DND-41 (cell line): ENCODE results near the gene ABCA13.

Experiments
- ATAC-seq: fragments of 200-7000 bp; cut with Tn5 transposase; 3 replicates; pipeline ENCODE4 v1.9.1; 2021; ENCODE audit warnings: low read depth; ENCODE audit not compliant: insufficient read depth
- DNase-seq: peaks from one replicate; pipeline ENCODE4 v3.0.0-alpha.2; 2020
- H2AFZ ChIP-seq: 2 replicates; pipeline ENCODE4 v1.6.0; 2012; ENCODE audit warnings: low read depth, low read length
- H3K27ac ChIP-seq: 2 replicates; pipeline ENCODE4 v1.5.1; 2012; ENCODE audit warnings: low read length, inconsistent platforms
- H3K27me3 ChIP-seq: fragments of 200-600 bp; sonication (generic); 2 replicates; pipeline ENCODE4 v1.6.0; 2012; ENCODE audit warnings: low read length, mild to moderate bottlenecking, inconsistent platforms; ENCODE audit not compliant: insufficient read depth, poor library complexity
- H3K36me3 ChIP-seq: 2 replicates; pipeline ENCODE4 v1.5.1; 2012; ENCODE audit warnings: low read length, inconsistent platforms; ENCODE audit not compliant: insufficient read depth
- H3K4me1 ChIP-seq: 2 replicates; pipeline ENCODE4 v1.5.1; 2012; ENCODE audit warnings: mild to moderate bottlenecking, low read length; ENCODE audit not compliant: insufficient read depth
- H3K4me2 ChIP-seq: 2 replicates; pipeline ENCODE4 v1.6.0; 2012; ENCODE audit warnings: mild to moderate bottlenecking, moderate library complexity, low read length, inconsistent platforms; ENCODE audit not compliant: insufficient read depth
- H3K4me3 ChIP-seq, 2 experiments: fragments of 200-600 bp in 1 of 2; shearing (Covaris generic) in 1 of 2; 2 replicates each; pipeline ENCODE4 v1.5.1; 2012 to 2016; ENCODE audit warnings: inconsistent platforms in 2 of 2, low read length in 2 of 2, mild to moderate bottlenecking in 2 of 2, low read depth in 1 of 2, moderate library complexity in 1 of 2
- H3K79me2 ChIP-seq: 2 replicates; pipeline ENCODE4 v1.6.0; 2012; ENCODE audit warnings: low read length, inconsistent platforms; ENCODE audit not compliant: insufficient read depth
- H3K9ac ChIP-seq: 2 replicates; pipeline ENCODE4 v1.6.0; 2012; ENCODE audit warnings: low read depth, mild to moderate bottlenecking, inconsistent platforms, low read length, moderate library complexity
- H3K9me3 ChIP-seq: 2 replicates; pipeline ENCODE4 v1.5.1; 2012; ENCODE audit warnings: low read length, moderate library complexity, mild to moderate bottlenecking, inconsistent platforms; ENCODE audit not compliant: insufficient read depth, severe bottlenecking
- H4K20me1 ChIP-seq: 2 replicates; pipeline ENCODE4 v1.6.0; 2012; ENCODE audit warnings: low read length; ENCODE audit not compliant: insufficient read depth
- EZH2 ChIP-seq: IDR thresholded peaks from 3 replicates; pipeline ENCODE4 v1.6.1; 2012; ENCODE audit warnings: borderline replicate concordance, low read depth, mild to moderate bottlenecking, moderate library complexity, low read length, inconsistent platforms; ENCODE audit not compliant: severe bottlenecking
- TF ChIP-seq, protein P1 (sequence below): IDR thresholded peaks from 2 replicates; pipeline ENCODE4 v1.5.1; 2012; ENCODE audit warnings: borderline replicate concordance, low read length, moderate library complexity, mild to moderate bottlenecking; ENCODE audit not compliant: poor library complexity, severe bottlenecking; ENCODE audit errors: extremely low read depth

The ABCA13 gene

GRCh38 chr7:48667407-48667806 is 496.1 kb downstream of the ABCA13 start:
- Histone ChIP-seq H3K36me3 (no peaks in the 10 kb centered on the region), H3K9ac (no peak overlapping the region), H3K4me1 (no peaks in the 10 kb centered on the region), H3K9me3 (no peaks in the 10 kb centered on the region), H3K79me2 (no peaks in the 10 kb centered on the region), H2AFZ (no peak overlapping the region), H3K4me2 (no peak overlapping the region), H4K20me1 (no peaks in the 10 kb centered on the region), H3K27me3 (no peaks in the 10 kb centered on the region), H3K27ac (no peak overlapping the region), H3K4me3 (no peak overlapping the region)
- no peak for TF ChIP-seq EZH2
- TF ChIP-seq, protein P1, sequence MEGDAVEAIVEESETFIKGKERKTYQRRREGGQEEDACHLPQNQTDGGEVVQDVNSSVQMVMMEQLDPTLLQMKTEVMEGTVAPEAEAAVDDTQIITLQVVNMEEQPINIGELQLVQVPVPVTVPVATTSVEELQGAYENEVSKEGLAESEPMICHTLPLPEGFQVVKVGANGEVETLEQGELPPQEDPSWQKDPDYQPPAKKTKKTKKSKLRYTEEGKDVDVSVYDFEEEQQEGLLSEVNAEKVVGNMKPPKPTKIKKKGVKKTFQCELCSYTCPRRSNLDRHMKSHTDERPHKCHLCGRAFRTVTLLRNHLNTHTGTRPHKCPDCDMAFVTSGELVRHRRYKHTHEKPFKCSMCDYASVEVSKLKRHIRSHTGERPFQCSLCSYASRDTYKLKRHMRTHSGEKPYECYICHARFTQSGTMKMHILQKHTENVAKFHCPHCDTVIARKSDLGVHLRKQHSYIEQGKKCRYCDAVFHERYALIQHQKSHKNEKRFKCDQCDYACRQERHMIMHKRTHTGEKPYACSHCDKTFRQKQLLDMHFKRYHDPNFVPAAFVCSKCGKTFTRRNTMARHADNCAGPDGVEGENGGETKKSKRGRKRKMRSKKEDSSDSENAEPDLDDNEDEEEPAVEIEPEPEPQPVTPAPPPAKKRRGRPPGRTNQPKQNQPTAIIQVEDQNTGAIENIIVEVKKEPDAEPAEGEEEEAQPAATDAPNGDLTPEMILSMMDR, result no peak
- ATAC-seq (no peak), DNase-seq (no peak)

DNA sequence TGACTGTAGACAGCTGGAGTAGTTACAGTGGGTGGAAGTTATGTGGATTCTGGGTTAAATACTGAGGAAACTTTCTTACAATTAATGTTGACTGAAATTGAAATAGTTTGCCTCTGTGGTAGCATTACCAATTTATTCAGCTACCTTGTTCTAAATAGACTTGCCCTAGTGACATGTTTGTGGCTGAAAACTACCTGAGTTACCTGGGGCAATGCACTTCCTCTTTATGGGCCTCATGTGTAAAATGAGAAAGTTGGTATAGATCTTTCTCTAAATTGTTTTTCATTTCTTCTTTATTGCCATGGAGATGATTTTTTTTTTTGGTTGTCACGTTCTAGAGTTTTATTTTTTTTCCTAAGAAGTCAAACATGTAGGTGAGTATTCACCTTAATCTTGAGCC is 500.4 kb downstream of the ABCA13 start:
- Histone ChIP-seq H3K27ac (no peak overlapping the region), H2AFZ (no peak overlapping the region), H3K36me3 (no peaks in the 10 kb centered on the region), H3K9me3 (no peaks in the 10 kb centered on the region), H4K20me1 (no peaks in the 10 kb centered on the region), H3K4me3 (no peak overlapping the region), H3K79me2 (no peaks in the 10 kb centered on the region), H3K4me2 (no peak overlapping the region), H3K4me1 (no peaks in the 10 kb centered on the region), H3K9ac (no peak overlapping the region), H3K27me3 (no peaks in the 10 kb centered on the region)
- TF ChIP-seq, protein P1, result no peak
- TF ChIP-seq EZH2, result no peak
- ATAC-seq (no peak), DNase-seq (no peak)

GRCh38 chr7:48681006-48681405 is 509.7 kb downstream of the ABCA13 start:
- no peak for ATAC-seq
- DNase-seq, result no peak
- H3K9me3 ChIP-seq, result no peaks in the 10 kb centered on the region
- no peak for TF ChIP-seq EZH2
- TF ChIP-seq, protein P1, result no peak
- no peaks in the 10 kb centered on the region for H3K36me3 ChIP-seq
- no peak overlapping the region for H3K27ac ChIP-seq
- H3K4me2 ChIP-seq, result no peak overlapping the region
- no peaks in the 10 kb centered on the region for H4K20me1 ChIP-seq
- H3K9ac ChIP-seq, result no peak overlapping the region
- no peaks in the 10 kb centered on the region for H3K79me2 ChIP-seq
- no peaks in the 10 kb centered on the region for H3K27me3 ChIP-seq
- H2AFZ ChIP-seq, result no peak overlapping the region
- no peaks in the 10 kb centered on the region for H3K4me1 ChIP-seq
- no peak overlapping the region for H3K4me3 ChIP-seq

DNA sequence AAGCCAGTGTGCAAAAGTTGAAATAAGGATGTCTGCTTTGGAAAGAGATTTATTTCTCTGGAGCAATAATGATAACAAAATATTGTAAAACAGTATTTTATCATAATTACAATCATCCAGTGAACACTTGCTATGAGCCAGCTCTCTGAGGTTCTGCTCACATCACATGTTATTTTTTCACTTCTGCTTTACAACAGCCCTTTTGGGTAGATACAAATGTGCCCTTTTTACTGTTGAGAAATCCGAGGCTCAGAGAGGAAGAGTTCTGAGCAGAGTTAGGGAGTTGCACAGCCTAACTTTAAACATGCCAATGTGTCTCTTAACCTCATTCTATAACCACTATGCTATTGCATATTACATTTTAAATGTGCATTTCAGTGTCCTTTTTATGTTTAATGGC is 520.5 kb downstream of the ABCA13 start:
- no peak for TF ChIP-seq EZH2
- TF ChIP-seq, protein P1, result no peak
- H4K20me1 ChIP-seq, result no peaks in the 10 kb centered on the region
- H3K4me2 ChIP-seq, result no peak overlapping the region
- no peak for ATAC-seq
- H2AFZ ChIP-seq, result no peak overlapping the region
- no peak overlapping the region for H3K4me3 ChIP-seq
- H3K79me2 ChIP-seq, result no peaks in the 10 kb centered on the region
- no peak for DNase-seq
- no peaks in the 10 kb centered on the region for H3K36me3 ChIP-seq
- H3K27ac ChIP-seq, result no peak overlapping the region
- no peaks in the 10 kb centered on the region for H3K4me1 ChIP-seq
- H3K9ac ChIP-seq, result no peak overlapping the region
- H3K9me3 ChIP-seq, result no peaks in the 10 kb centered on the region
- no peaks in the 10 kb centered on the region for H3K27me3 ChIP-seq
